HG02981 (cell line): ENCODE measurements around the gene GOSR2.

Experiments
- ATAC-seq: cut with Tn5 transposase; IDR thresholded peaks from one replicate; pipeline ENCODE4 v1.9.1; 2021; ENCODE audit warnings: mild to moderate bottlenecking, moderate library complexity; ENCODE audit not compliant: unreplicated experiment

The GOSR2 gene

DNA sequence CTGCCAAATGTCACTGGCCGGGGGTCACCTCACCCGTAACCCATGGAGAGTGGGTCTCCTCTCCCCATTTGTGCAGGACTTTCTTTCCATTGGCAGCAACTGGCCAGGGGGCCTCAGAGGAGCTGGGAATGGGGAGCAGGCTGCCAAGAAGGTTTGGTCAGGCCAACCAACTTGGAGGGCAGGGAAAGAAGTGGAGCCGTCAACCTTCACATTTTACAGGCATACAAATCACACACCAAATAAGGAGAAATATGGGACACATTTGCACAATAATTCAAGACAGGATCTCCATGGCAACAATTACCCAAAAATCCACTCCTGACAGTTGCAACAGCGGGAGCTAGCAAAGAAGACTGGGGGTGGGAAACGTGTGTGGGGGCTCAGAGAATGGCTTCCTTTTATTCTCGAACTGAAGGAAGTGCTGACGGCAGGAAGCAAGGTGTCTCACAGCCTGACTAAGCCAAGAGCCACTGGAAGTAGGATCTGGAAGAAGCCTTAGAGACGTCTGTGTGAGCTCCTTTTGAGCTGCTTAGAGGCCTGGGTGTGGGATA, 35.2 kb downstream of the GOSR2 start:
- no peak for ATAC-seq

DNA sequence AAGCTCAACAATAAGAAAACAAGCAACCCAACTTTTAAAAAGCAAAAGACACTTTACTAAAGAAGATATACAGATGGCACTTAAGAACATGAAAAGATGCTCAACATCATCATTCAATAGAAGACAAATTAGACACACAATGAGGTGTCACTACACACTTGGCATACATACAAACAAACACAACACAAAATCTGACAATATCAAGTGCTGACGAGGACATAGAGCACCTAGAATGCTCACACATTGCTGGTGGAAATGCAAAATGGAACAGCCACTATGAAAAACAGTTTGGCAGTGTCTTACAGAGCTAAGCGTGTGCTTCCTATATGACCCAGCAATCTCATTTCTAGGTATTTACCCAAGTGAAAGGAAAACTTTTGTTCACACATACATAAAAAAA, 37.2 kb downstream of the GOSR2 start:
- ATAC-seq: no peak

DNA sequence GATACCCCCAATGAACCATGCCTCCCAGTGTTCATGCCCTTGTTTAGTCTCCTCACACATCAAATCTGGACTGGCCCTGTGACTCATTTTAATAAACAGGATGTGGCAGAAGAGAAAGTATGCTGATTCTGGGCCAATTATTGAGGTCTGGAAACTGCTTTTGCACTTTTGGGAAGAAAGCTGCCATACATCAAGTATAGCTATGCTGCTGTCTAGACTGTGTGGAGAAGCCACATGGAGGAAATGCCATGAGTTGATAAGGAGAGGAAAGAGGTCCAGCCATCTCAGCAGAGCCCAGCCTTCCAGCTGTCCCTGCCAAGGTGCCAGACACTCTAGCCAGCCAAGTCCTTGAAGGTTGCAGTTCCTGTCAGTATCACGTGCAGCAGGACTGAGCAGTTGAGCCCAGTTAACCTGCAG, 39.4 kb downstream of the GOSR2 start:
- ATAC-seq: no peak

DNA sequence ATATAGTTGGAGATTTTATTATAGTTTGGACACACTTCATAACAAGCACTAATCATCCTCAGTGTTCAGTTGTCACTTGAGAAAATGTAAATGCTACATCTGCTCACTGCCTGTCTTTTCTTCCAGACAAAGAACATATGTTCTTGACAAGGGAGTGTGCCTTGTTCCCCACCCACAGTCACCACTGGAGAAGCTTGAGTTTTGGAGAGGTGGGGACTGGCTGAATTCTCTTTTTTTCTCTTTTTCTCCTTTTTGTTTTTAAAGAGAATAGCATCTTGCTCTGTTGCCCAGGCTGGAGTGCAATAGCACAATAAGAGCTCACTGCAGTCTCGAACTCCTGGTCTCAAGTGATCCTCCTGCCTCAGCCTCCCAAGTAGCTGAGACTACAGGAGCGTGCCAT, 40.6 kb downstream of the GOSR2 start:
- ATAC-seq: no peak

DNA sequence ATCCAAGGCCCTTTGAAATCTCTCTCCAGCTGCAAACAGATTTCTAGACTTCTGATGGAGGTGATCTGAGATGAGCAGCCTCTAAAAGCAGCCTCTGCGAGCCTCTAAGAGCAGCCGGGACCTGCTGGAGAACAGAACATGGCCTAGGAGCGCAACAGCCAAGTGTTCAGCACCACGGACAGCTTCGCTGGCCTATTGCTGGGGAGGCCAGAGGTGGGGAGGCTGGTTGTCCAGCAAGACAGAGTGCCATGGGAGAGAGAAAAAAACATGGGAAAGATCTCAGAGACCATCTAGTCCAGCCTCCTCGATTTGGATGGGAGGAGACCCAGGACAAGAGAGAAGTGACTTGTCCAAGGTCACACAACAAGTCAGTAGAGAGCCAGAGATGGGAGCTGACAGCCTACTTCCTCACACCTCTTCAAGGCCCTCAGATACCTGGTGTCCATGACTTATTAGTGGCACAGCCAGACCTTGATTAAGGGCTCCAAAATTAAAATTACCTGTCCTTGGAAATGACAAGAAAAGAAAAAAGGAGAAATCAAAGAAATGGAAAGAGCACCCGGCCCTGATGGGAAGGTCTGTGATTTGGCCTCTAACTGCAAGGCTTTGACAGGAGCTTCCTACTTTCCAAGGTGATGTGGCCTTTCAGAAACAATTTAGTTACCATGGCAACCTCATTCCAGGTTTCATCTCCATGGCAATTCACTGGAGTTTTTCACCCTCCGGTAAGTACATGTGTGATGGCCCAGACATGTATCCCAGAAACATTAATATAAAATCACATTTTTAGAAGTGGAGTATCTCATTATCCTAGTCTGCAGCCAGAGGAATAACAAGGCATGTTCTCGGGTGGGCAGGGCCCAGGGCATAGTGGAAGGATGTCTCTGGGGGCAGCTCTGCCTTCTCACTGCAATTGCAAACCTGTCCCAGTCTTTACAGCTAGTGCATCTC, 41.6 kb downstream of the GOSR2 start:
- no peak for ATAC-seq

DNA sequence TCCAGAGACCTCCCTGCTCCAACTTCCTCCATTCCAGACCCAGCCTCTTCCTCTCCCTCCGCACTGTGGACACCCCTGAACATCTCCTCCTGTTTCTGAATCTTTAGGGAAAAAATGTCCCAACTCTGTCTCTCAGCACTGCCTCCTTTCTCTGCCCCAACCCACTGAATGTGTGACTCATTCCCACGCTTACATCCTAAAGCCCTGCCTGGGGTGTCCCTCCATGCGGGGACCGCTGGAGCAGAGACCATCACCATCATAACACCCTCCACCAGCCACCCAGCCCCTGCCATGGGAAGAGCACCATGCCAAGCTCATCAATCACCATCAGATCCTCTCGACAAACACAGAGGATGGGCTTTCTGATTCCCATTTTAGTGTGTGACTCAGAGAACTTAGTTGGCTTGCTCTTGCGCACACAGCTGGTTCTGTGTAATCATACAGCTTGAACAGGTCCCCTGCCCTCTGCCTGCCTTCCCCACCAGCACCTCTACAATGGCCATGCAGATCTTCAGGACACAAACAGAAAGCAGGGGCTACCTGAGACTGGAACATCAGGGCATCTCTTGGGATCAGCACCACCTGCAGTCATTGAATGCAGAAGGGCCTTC, 45.4 kb downstream of the GOSR2 start:
- no peak for ATAC-seq

DNA sequence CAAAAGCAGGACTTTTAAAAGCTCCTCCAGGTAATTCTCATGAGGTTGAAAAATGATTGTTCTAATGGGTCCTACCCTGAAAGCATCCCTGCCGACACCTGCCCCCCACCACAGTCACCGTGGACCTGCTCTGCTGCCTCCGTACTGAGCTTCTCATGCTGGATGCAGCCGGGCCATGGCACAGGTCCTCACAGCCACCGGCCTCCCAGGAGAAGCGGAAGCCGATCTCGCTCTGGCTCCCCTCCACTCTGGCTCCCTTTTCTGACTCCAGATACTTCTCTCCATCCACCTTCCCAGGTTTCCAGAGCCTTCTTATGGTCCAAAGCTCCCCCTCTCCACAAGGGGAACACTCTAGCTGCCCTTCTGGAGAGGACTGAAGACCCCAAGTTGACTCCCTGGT, 45.9 kb downstream of the GOSR2 start:
- no peak for ATAC-seq

DNA sequence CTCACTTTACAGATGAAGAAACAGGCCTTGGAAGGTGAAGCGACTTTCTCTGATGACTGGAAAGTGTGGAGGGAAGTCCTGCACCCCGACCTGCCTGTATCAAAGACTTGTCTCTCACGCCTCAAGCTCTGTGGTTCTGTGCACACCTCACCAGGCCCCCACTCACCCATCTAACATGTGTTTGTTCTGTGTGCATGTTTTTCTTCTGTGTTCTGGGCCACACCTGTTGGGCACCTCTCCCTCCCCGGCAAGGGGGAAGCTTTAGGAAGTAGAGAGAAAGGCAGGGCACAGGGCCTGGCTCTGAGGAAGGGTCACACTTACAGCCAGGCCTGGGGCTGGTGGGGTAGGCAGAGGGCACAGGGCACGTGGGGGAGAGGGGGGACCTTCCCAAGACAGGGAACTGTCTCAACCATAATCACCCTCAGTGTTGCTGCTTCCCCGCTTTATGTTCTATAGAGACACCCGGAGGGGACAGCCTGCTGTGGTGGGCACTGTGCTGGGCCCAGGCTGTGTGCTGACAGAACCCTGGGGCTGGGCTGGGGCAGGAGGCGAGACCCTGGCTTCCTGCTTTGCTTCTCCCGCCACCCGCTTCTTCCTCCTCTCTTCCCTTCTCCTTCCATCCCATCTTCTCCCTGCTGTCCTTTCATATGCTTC, 48.8 kb downstream of the GOSR2 start:
- no peak for ATAC-seq

DNA sequence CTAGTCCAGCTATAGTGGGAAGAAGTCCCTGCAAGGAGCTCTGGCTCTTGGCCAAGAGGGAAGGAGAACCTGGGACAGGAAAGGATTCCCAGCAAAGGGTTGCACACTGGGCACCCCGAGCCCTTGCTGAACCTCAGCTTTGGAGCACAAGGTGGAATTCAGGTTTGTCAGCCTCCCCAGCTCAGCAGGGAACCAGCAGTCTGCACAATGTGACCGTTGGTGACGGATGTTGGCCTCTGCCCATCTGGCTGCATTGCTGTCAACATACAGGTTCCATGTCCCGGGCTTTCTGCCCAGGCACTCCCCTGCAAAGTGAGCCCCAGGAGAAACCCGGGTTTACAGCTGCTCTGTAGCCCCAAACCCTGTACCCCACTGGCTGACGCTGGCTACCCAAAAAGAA, 49.4 kb downstream of the GOSR2 start:
- ATAC-seq: no peak

DNA sequence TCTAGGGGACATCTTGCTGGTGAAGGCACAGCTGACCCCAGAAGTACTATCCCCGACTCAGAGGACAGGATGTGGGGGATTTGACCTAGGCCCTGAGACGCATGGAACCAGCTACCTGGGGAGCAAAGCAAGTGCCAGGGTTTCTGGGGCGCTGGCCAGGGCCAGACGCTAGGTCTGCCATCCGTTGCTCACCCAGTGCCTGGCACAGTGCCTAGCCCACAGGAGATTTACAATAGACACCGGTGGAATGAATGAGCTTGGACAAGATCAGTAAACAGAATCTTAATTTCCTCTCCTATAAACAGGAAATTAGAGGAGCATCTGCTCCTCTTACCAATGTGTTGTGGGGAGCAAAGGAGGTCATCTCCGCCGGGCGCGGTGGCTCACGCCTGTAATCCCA, 51.1 kb downstream of the GOSR2 start:
- no peak for ATAC-seq

DNA sequence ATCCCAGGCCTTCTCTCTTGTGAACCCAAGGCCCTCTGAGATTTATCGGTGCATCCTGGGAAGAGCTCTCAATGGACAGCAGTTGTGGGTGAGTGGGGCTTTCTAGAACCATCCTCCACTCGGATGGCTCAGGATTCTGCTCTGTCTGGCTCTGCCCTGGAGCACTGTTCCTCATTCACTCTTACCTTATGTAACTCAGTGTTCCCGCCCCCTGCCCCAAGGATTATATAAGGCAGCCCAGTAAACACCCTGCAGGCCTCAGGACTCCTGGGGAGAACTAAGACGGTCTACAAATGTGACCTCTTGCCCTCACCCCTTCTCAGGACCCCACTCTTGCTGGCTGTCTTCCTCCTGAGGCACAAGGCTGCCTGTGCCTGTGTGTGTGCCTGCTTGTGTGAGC, 52.3 kb downstream of the GOSR2 start:
- no peak for ATAC-seq

DNA sequence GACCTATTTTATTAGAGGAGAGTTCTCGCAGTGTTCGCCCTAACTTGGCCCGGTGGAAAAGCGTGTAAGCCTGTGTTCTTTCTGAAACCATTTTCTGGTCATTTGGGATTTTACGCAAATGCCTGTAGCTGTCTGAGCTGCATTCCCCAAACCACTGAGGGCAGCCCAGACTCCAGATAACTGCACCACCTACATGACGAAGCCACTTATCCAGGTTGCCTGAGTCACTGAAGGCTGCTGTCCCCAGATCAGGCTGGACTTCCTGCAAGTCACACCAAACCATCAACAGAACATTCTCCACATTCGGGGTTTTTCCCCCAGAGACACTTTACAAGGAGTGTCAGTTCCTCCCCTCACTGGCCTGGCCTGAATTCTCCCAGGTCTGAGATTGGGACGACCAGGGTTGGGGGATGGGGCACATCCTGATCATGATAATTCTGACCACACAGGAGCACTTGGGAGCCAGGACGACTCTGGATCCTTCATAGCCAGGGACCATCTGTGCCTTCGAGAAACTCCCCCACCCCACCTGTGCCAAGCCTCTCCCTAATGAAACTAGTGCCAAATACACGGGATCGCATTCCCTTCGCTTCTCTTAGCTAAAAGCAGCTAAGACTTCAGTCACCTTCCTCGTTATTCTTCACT, 53.8 kb downstream of the GOSR2 start:
- no peak for ATAC-seq

DNA sequence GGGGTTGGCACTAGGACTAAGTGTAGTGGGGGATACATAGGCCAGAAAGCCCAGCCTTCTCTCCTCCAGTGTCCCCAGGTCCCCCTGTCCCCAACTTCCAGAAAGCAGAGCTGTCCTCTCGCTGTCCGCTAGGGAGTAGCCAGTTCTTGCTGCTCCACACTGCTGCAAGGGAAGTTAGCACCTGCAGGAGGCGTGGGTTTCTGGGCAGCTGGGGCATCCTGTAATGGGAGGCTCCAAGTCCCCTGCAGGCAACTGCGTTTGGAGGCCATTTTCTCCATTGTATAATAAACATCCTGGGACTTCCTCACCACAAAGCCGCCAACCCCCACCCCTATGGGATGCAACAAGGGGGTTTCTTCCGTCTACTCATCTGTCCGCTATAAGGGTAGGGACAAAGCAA, 54.4 kb downstream of the GOSR2 start:
- no peak for ATAC-seq

DNA sequence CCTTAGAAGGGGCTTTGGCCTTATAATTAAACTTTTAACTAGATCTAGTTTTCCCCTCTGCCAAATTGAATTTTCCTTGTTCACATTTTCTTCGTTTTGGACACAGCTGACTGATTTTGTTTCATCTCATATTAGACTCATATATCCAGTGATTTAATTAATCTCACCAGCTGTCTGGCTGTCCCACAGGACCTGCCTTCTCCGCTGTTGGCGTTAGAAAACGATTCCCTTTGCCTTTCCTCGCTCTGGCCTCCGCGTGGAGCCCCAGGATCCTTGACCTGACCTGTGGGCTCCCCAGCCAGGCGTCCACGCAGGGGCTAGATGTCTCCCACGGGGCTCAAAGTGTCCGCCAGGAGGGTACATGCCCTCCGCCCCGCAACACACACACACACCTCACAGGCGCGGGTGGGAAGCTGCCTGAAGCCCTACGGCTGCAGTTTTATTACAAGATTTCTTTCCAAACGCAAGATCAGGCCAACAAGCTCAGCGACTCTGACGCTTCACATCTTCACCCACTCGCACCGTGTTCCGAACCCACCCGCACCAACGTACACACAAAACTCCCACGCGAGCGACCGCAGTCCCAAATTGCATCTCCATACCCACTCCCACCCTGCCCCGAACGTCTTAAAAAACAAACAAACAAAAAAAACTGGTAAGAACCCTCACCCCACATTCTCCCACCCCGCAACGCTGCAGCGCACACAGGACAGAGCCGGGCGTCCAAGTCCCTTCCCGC, 55.0 kb downstream of the GOSR2 start:
- ATAC-seq: no peak

DNA sequence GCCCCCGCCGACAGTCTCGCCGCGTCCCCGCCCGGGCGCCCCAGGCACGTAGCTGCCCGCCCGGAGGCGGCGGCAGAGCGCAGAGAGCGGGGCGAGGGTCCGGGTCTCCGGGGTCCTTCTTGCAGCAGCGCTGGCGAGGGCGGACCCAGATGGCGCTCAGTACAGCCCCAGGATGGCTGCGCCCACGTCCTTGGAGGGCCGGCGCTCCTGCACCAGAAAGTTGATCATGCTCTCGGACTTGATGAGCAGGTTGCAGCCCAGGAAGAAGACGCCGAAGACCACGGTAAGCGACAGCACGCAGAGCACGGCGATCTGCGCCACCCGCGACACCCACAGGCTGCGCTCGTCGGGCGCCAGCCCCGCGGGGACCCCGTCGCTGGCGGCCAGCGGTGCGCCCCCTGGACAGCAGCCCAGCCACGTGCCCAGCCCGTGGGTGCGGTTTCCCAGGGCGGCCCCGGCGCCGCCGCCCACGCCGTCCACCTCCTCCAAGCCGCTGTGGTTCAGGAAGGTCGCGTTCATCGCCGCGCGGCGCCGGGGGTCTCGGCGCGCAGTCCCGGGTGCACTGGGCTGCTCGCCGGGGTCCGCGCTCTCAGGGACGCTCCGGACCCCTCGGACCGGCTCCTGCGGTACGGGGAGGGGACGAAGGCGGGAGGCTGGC, 55.7 kb downstream of the GOSR2 start:
- no peak for ATAC-seq

DNA sequence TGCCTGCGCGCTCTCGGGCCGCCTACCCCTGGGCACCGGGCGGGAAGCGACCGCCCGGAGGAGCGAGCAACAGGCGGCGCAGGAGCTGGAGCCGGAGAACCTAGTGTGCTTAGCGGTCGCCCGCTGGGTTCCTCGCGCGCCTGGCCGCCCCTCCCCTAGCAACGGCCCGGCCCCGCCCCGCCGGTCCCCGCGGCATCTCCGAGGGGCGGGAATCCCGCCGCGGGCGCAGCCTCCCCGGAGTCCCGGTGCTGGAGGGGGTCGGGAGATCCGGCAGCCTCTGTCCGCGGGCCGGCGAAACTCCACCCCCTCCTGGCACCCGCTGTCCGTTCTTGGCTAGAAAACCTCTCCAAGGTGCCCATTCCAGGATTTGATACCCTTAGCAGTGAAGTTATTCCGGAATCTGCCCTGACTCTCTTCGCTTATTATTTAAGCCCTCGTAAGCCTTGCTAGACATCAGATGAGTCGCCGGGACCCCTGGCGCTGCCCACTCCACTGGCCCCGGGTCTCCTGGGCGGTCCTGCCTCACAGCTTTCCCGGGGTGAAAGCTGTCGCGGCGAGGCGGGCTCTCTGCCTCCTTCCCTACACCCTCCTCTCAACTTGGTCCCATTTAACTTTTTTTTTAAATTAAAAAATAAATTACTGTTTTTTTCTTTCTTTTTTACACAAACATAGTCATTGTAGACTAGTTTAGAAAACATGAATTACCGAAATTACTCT, 56.3 kb downstream of the GOSR2 start, which contains the start of gene RPRML:
TSS of gene RPRML (minus strand) at position 107 of the 717 bp plus-strand sequence. CDS start 246 bp downstream, outside the sequence.
- no peak for ATAC-seq

DNA sequence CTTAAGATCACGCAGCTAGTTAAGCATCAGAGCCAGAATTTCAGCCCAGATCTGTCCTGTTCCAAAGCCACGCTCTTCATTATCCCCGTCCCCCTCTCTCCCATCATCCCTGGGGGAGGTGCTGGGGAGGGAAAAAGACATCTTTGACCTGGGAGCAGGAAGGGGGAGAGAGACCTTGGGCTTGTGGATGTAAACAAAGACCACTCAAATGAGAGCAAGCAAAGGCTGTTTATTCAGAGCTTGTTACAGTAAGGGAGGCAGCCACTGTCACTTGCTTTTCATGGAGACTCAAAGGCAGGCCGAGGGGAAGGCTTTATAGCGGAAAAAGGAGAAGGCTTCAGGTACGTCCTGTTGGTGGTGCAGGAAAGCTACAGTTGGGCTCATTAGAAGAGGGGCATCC, 59.6 kb downstream of the GOSR2 start:
- ATAC-seq: no peak

DNA sequence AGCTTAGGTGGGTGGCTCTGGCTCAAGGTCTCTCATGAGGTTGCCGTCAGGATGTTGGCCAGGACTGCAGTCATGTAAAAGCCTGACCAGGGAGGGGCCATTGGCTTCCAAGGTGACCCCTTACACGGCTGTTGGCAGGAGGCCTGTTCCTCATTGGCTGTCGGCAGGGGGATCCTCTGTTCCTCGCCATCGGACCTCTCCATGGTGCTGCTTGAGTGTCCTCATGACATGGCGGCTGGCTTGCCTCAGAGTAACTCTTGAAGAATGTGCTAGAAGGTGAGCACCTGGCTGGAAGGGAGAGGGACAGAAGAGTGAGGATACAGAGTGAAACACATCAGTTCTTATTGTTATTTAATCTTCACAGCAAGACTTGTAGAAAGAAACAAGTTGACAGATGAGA, 60.8 kb downstream of the GOSR2 start:
- ATAC-seq: no peak

DNA sequence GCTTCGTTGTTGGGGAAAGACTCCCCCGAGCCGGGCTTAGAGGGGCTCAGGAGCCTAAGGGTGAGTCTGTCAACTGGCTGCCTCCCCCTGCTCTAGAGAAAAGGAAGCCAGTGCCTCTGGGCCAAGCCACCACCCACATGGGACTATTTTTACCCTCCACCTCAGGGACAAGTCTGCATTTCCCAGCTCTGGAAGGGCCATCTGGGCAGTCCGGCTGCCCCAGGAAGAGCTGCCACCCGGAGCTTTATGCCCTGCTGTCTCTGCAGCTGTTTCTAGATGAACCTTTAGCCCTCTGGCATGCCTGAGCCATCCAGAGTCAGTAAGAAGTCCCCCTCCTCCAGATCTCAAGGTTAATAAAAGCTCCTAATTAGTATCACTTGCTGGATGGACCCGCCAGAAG, 61.4 kb downstream of the GOSR2 start:
- ATAC-seq: no peak
